CD4-positive, alpha-beta T cell treated with Interferon alpha-2 for 1 hour (primary cell): Measurements from ENCODE around the gene GSTO2.

Experiments used
- DNase-seq, 2 donors: peaks; one replicate each; pipeline ENCODE4 v3.0.0-alpha.2; 2020 to 2022

The GSTO2 gene

DNA sequence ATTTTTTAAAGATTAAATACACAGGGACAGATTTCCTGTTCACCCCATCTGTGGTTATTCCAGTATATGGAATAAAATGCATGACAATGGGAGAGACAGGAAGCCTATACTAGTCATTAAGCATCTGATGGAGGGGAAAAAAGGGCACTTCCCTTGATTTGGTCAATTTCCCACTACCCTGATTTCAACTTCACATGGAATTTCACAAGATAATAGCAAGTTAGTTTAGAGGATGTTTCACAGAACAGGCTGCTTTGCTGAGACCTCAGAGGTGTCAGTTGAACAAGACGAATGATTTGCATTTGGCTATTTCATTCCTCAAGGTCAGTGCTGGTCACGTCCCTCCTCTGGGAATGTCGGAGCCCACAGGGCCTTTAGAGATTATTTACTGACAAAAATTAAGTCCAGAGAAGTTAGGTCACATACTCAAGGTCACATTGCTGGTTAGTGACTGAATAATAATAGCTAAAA lies 74.0 kb downstream of the GSTO2 start:
- no peak for DNase-seq

DNA sequence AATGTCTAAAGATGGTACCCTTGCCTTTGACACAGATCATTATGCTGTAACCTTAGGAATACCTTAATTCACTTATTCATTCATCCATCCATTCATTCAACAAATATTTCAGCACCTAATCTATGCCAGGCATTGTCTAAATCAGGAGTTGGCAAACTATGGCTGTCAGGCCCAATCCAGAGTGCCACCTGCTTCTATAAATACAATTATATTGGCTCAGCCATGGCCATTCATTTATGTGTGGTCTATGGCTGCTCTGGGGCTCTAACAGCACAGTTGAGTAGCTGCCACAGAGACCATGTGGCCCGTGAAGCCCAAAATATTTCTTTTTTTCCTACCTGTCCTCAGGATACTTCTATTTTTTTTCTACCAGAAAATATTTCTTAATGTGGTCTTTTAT lies 75.2 kb downstream of the GSTO2 start:
- DNase-seq = no peak

DNA sequence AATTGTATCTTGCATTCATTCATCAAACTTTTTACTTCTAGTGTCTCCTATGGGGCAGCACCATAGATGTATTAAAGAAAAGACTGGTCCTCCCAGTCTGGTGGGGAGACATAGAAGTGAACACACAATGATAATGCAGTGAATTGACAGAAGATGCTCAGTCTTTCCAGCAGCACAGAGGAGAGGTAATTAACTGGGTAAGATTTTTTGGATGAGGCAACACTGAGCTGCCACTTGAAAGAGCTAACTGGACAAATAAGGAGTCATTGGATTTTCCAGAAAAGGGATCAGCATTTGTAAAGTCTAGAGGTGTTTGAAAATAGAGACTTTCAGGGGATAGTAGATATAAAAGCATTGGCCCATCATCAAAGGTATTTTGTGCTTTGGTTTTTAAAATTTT lies 76.5 kb downstream of the GSTO2 start:
- no peak for DNase-seq

DNA sequence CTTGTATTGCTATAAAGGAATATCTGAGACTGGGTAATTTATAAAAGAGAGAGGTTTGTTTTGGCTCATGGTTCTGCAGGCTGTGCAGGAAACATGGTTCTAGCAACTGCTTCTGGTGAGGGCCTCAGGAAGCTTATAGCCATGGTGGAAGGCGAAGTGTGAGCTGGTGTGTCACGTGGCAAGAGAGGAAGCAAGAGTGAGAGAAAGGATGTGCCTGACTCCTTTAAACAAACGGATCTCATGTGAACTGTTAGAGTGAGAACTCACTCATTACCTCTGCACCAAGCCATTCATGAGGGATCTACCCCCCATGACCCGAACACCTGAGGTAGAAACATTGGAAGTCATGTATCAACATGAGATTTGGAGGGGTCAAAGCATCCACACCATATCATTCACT lies 77.0 kb downstream of the GSTO2 start:
- no peak for DNase-seq

DNA sequence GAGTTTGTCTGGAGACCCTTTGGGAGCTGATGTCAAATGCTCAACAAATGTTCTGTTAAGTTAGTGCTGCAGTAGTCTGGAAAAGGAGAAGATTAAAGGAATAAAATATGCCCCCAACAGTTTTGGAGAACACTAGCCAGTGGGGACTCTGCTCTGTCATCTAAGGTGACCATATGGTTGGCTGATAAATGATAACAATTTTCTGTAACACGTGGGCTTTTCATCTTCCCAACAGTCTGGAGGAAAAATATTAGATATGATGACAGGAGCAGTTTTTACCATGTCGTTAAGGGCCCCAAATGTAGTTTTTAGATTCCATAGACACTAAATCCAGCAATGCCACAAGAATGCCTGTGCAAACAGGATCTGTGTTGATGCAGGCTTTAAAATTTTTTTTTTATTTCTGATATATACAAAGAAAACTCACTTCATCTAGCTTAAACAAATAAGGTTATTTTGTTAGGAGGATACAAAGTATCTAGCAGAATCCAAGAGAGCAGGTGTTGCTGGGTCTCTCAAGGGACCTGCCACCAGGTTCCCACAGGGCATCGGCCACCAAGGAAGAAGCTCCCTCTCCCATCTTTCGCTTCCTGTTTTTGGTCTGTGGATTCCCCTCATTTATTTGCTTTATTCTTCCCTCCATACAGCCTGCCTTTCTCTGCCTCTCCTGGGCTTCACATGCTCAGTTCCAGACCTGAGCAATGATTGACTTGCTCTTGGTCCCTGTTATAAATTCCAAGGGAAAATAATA lies 78.5 kb downstream of the GSTO2 start:
- no peak for DNase-seq

DNA sequence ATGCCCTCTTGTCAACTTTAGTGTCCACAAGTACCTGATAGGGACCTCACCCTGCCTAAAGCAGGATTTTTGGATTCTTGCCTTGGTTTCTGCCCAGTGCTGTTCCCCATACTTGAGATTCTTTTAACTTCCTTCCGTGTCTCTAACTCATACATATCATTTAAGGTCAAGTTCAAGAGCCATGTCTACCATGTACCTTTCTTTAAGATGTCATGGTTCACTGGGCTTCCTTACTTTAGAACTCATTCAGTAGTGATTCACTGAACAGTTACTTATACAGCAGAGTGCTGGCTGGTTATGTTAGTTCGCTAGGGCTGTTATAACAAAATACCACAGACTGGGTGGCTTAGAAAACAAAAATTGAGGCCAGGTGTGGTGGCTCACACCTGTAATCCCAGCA lies 79.6 kb downstream of the GSTO2 start:
- no peak for DNase-seq

DNA sequence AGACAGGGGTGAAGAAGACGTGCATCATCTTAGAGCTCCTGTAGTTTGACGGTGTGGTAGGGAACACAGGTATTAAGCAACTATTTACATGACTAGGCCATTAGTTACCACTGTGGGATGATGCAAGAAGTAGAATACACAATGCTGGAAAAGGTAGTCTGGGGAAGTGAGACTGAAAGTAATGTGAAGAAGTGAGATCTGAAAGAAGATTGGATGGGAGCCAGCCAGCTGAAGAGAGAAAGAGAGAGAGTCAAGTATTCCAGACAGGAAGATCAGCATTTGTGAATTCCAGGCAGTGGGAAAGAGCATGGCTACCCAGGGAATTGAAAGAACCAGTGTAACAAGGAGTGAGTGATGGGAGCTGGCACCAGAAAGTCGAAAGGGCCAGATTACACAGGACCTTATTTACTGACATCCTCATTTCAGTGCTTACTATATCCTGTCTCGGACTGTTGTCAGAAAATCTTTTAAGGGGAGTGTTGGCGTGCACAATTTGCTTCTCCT lies 80.7 kb downstream of the GSTO2 start:
- peak in 1 of 2 donors; percentile 39 for DNase-seq

DNA sequence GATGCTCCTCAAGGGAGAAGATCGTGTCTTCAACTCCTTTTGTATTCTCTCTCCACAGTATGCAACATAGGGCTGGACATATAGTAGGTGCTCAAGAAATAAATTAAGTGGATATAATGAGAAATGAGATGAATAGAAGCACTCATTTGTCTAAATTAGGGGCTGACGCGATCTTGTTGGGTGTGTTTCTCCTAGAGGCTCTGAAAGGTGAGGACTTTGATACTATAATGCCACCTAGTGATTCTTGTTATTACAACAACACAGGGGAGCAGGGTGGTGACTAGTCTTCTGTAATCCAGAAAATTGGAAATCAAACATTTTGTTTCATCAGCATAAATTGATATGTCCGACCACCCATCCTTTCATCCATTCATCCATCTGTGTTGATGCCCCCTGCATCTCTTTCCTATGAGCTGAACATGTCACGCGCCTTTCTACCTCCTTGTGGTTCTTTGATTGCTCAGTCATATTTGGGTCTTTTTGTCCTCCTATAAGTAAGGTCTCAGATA lies 81.2 kb downstream of the GSTO2 start:
- DNase-seq = peak; percentile 48 to 80

DNA sequence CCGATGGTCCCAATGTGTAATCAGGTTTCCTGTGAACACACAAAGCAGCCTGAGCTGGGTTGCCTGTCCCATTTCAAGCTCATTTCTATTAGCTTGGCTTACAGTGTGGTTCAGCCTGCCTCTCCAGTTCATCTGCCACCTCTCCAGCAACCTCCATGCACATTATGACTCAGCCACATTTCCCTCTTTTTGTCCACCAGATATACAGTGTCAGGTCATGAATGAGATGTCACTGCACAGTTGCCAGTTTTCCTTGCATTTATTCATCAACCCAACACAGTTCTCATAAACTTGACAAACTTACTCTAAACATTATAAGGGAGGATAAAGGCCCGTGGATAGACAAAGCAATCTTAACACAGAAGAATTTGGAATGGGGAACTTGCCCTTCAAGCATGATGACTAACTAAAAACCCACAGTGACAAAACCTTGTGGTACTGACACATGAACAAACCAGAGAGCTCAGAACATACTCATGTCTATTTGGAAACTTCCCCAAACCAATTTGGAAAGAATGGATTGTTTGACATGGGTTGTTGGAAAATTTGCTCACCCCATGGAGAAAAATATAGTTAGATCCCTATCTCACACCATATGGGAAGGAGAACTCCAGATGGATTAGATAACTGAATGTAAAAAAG lies 82.2 kb downstream of the GSTO2 start:
- DNase-seq = peak in 1 of 2 donors; percentile 28

DNA sequence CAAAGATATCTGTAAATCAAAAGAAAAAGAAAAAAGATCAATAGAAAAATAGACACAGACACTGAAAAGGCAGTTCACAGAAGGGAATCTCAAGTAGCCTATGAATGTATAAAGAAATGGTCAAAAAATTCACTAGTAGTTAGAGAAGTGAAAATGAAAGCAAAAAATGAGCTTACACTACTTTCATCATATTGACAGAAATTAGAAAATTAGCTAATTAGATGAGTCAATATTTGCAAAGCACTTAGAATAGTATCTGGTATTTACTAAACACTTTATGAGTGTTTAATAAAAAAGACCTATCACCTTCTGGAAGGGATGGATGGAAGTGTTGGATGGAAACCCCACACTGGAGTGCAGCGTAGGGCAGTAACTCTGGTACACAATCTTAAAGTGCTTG lies 82.9 kb downstream of the GSTO2 start:
- DNase-seq = no peak

DNA sequence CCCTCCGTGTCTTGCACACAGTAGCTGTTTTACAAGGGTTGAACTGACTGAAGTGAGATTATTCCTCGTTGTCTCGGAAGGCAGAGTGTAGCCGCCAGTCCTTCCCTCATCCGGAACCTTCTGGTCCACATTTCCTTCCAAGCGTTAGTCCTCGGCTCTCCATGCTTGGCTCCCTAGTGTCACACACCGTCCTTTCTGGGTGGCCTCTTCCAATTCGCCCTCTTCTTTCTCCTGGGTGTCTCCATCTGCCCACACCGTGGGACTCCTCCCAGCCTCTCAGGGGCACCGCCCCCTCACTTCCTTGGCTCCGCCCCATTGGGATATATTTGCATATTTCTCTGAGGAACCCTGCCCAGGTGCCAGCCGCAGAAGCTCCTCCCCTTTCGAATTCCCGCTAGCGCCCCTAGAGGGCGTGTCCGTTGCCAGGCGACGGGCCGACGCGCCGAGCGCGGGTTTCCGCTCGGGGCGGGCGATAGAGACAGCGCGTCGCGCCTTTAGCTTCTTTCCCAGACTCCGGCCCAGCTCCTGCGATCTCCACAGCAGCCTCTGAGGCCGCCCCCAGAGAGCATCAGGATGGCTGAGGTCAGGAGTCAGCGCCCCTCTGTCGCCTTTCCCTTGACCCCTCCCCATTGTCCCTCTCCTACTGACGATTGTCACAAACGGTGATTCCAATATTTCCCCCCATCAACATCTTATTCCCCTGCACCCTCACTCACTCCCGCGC lies 84.5 kb downstream of the GSTO2 start, which contains the start of gene CFAP58:
CFAP58 (plus strand) TSS at position 509 of the 724 bp plus-strand sequence; CDS start at position 574, 65 bp downstream.
- DNase-seq = peak; percentile 93 to 97
